Ishikawa (cell line): Measurements from ENCODE around the gene P4HA3.

Experiments used
- CEBPB ChIP-seq: IDR thresholded peaks from 2 replicates; pipeline ENCODE4 v1.6.1; 2012
- CREB1 ChIP-seq: IDR thresholded peaks from 2 replicates; pipeline ENCODE4 v1.6.1; 2012; ENCODE audit warnings: low read depth
- EGR1 ChIP-seq: IDR thresholded peaks from 2 replicates; pipeline ENCODE4 v1.6.1; 2012
- EP300 ChIP-seq: IDR thresholded peaks from 2 replicates; pipeline ENCODE4 v1.6.1; 2012; ENCODE audit warnings: borderline replicate concordance
- FOXM1 ChIP-seq: IDR thresholded peaks from 2 replicates; pipeline ENCODE4 v1.6.1; 2012; ENCODE audit warnings: low read depth, borderline replicate concordance
- MAX ChIP-seq: IDR thresholded peaks from 2 replicates; pipeline ENCODE4 v1.6.1; 2012
- NFIC ChIP-seq: IDR thresholded peaks from 2 replicates; pipeline ENCODE4 v1.6.1; 2012
- RAD21 ChIP-seq: IDR thresholded peaks from 2 replicates; pipeline ENCODE4 v1.6.1; 2012; ENCODE audit warnings: low read depth
- TAF1 ChIP-seq: IDR thresholded peaks from 2 replicates; pipeline ENCODE4 v1.6.1; 2012; ENCODE audit warnings: low read depth, mild to moderate bottlenecking
- TCF12 ChIP-seq: IDR thresholded peaks from 2 replicates; pipeline ENCODE4 v1.6.1; 2012; ENCODE audit warnings: low read depth
- TEAD4 ChIP-seq: IDR thresholded peaks from 2 replicates; pipeline ENCODE4 v1.6.1; 2012
- YY1 ChIP-seq: IDR thresholded peaks from 2 replicates; pipeline ENCODE4 v1.6.1; 2012; ENCODE audit warnings: low read depth
- ZBTB7A ChIP-seq: IDR thresholded peaks from 2 replicates; pipeline ENCODE4 v1.6.1; 2012; ENCODE audit warnings: low read depth
- TF ChIP-seq, protein P1 (sequence below): IDR thresholded peaks from 2 replicates; pipeline ENCODE4 v1.6.1; 2012; ENCODE audit warnings: low read depth, mild to moderate bottlenecking
- TF ChIP-seq, protein P2 (sequence below): IDR thresholded peaks from 2 replicates; pipeline ENCODE4 v1.6.1; 2012

The P4HA3 gene

GRCh38 chr11:74237541-74237940 lies 73.9 kb downstream of the P4HA3 start:
- TF ChIP-seq, protein P1, sequence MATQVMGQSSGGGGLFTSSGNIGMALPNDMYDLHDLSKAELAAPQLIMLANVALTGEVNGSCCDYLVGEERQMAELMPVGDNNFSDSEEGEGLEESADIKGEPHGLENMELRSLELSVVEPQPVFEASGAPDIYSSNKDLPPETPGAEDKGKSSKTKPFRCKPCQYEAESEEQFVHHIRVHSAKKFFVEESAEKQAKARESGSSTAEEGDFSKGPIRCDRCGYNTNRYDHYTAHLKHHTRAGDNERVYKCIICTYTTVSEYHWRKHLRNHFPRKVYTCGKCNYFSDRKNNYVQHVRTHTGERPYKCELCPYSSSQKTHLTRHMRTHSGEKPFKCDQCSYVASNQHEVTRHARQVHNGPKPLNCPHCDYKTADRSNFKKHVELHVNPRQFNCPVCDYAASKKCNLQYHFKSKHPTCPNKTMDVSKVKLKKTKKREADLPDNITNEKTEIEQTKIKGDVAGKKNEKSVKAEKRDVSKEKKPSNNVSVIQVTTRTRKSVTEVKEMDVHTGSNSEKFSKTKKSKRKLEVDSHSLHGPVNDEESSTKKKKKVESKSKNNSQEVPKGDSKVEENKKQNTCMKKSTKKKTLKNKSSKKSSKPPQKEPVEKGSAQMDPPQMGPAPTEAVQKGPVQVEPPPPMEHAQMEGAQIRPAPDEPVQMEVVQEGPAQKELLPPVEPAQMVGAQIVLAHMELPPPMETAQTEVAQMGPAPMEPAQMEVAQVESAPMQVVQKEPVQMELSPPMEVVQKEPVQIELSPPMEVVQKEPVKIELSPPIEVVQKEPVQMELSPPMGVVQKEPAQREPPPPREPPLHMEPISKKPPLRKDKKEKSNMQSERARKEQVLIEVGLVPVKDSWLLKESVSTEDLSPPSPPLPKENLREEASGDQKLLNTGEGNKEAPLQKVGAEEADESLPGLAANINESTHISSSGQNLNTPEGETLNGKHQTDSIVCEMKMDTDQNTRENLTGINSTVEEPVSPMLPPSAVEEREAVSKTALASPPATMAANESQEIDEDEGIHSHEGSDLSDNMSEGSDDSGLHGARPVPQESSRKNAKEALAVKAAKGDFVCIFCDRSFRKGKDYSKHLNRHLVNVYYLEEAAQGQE, result no peak
- TF ChIP-seq NFIC, result no peak
- no peak for TF ChIP-seq TAF1
- TF ChIP-seq ZBTB7A, result no peak
- TF ChIP-seq EP300, result no peak
- TF ChIP-seq CREB1, result no peak
- no peak for TF ChIP-seq EGR1

DNA sequence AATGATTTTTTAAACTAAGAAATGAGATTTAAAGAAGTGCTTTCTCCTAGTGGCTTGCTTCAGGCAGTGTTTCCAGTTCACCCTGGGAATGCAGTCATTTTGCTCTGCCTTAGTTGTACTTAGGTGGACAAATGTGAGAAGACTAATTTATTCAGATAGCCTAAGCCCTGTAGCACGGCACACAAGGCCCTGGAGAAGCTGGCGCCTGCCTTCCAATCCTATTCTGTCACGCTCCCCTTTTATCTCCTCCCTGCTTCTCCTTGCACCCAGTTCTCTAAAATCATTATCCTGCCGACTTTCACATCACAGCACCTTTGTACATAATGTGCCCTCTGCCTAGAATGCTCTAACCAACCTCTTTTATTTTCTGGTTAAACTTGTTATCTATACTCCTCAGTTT lies 76.3 kb downstream of the P4HA3 start:
- no peak for TF ChIP-seq RAD21
- TF ChIP-seq, protein P1, result no peak
- no peak for TF ChIP-seq CEBPB
- TF ChIP-seq, protein P2, sequence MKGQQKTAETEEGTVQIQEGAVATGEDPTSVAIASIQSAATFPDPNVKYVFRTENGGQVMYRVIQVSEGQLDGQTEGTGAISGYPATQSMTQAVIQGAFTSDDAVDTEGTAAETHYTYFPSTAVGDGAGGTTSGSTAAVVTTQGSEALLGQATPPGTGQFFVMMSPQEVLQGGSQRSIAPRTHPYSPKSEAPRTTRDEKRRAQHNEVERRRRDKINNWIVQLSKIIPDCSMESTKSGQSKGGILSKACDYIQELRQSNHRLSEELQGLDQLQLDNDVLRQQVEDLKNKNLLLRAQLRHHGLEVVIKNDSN, result no peak
- TF ChIP-seq EGR1, result no peak
- TF ChIP-seq TCF12, result no peak
- TF ChIP-seq TAF1, result no peak
- no peak for TF ChIP-seq ZBTB7A
- TF ChIP-seq FOXM1, result no peak
- TF ChIP-seq CREB1, result no peak
- no peak for TF ChIP-seq EP300
- TF ChIP-seq YY1, result no peak
- TF ChIP-seq TEAD4, result no peak
- no peak for TF ChIP-seq NFIC
- no peak for TF ChIP-seq MAX

DNA sequence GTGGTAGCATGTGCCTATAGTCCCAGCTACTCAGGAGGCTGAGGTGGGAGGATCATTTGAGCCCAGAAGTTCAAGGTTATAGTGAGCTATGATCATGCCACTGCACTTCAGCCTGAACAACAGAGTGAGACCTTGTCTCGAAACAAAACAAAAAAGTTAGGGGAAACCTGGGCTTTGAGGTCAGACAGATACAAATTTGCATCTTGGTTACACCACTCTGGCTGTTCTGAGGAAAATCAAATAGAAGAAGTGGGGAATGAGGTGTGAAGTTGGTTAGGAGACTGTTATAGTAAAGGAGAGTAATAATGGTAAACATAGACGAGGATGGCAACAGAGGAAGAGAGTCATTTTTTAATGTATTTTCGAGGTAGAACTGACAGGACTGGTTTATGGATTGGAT lies 77.8 kb downstream of the P4HA3 start:
- TF ChIP-seq TCF12 (no peak), EP300 (no peak), NFIC (no peak), CREB1 (no peak), ZBTB7A (no peak), RAD21 (no peak), CEBPB (no peak), MAX (no peak), YY1 (no peak), TAF1 (no peak), TEAD4 (no peak), FOXM1 (no peak)
- TF ChIP-seq, protein P1, result no peak
- TF ChIP-seq, protein P2, result no peak

DNA sequence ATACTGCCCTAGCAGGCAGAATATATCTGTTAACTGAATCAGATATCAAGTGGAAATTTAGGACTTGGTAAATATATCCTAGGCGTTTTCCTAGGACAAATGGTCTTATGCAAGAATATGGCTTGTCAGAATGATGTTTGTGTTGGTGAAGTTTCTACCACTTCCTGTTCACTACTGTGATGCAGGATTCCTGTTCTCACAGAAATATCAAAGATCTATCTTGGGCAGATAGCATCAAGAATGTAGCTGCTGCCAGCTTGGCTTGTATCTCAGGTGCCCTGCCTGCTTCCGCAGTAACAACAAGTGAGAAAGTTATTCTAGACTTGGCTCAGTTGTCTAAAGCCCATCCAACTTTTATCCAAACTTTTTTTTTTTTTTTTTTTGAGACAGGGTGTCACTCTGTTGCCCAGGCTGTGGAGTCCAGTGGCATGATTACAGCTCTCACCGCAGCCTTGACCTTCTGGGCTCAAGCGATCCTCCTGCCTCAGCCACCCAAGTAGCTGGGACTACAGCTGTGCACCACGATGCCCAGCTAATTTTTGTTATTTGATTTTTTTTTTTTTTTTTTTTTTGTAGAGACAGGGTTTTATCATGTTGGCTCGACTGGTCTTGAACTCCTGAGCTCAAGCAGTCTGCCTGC lies 79.0 kb downstream of the P4HA3 start:
- TF ChIP-seq EGR1 (no peak), EP300 (no peak), CEBPB (no peak), MAX (no peak), CREB1 (no peak), RAD21 (no peak), TCF12 (no peak), ZBTB7A (no peak), FOXM1 (no peak), NFIC (no peak), TAF1 (no peak), YY1 (no peak), TEAD4 (no peak)
- TF ChIP-seq, protein P2, result no peak
- TF ChIP-seq, protein P1, result no peak
